Measurements from ENCODE around the gene RPL37A. TPM values are rescaled to one million over a fixed set of nuclear protein-coding genes. Genes with fewer than 3 reads are reported as not detected.
"Not testable (repeated sequence)": the region's sequence is repeated elsewhere in the genome, so short reads cannot be mapped to it uniquely, and the experiment has no call there.

Gene RPL37A
- polyA plus RNA-seq, 10 donors = 3,728 to 4,962 (median 4,180) TPM

DNA sequence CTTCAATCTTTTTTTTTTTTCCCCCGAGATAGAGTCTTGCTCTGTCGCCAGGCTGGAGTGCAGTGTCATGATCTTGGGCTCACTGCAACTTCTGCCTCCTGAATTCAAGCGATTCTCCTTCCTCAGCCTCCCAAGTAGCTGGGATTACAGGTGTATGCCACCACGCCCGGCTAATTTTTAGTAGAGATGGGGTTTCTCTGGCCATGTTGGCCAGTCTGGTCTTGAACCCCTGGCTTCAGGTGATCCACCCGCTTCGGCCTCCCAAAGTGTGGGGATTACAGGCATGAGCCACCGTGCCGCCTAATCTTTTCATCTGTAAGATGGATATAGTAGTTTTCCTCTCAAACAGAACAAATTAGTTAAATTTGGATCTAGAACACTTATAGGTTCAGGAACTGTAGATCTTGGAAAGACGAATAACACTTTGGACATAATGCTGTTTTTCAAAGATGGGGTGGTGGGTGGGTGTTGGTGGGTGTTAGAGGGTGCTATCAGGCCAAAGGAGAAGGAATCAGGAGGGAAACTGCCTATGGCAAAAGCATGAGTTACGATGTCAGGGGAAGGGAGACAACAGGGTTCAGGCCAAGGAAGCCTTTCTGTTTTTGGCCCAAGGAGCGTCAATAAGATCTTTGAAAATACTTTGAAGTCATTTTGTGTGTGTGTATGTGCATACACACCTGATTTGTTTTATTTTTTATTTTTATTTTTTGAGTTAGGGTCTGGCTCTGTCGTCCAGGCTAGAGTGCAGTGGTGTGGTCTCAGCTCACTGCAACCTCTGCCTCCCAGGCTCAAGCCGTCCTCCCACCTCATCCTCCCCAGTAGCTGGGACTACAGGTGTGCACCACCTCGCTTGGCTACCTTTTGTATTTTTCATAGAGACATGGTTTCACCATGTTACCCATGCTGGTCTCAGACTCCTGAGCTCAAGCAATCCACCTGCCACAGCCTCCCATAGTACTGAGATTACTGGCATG lies 6.8 kb downstream of the RPL37A start:
- DNase-seq = no peak

DNA sequence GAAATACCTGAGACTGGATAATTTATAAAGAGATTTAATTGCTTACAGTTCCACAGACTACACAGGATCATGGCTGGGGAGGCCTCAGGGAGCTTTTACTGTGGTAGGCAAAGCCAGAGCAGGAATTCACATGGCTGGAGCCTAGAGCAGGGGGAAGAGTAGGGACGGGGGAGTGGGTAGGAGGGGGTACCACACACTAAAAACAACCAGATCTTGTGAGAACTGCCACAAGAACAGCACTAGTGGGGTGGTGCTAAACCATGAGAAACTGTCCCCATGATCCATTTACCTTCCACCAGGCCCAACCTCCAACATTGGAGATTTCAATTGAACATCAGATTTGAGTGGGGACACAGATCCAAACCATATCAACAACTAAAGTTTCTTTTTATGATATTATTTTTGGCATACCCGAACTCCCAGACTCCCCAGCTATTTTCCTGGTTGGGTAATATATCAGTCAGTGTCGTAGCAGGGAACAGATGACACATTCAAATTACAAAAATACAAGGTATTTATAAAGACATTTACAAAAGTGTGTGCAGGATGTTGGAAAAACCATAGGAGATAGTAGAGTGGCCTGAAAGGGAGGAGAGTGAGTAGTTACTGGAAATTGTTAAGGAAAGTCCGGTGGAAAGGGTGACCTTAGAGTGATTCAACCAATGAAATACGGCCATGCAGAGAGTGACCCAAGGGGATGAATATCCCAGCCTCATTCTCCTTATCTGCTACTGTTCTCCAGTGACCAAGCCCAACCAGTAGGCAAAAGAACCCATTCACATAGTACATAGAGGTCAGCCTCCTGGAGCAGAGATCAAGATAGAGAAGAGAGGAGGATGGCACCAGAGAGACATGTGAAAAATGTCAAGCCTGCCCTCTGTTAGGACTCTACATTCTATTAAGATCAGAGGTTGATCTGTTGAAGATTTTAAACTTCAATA lies 8.8 kb downstream of the RPL37A start:
- DNase-seq = no peak

GRCh38 chr2:216508229-216508628 lies 9.6 kb downstream of the RPL37A start:
- no peak for DNase-seq

DNA sequence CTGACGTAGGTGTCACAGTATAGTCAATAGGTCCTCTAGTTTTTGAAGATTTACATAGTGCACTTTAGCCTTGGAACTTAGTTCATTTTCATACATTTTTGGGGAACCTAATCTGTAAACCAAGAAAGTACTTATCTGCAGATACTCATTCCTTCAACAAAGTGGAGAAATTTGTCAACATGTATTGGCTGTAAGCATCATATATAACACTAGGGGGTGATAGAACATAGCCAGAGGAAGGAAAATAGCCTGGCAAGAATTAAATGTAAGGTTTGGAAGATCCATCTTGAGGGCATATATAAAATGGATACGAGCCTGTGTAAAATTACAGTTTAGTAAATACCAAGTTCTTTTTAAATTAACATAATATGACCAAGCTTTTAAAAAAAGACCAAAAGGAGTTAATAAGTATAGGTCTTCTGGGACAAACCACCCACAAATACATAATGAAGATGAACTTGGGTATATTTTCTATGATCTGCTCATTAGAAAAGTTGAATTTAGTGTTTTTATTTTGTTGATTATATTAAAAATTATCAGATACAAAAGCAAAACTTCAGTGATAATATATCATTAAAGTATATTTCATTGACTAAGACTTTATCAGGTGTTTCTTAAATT lies 18.2 kb downstream of the RPL37A start:
- peak in 2 of 3 donors; percentile 46 to 72 for DNase-seq

DNA sequence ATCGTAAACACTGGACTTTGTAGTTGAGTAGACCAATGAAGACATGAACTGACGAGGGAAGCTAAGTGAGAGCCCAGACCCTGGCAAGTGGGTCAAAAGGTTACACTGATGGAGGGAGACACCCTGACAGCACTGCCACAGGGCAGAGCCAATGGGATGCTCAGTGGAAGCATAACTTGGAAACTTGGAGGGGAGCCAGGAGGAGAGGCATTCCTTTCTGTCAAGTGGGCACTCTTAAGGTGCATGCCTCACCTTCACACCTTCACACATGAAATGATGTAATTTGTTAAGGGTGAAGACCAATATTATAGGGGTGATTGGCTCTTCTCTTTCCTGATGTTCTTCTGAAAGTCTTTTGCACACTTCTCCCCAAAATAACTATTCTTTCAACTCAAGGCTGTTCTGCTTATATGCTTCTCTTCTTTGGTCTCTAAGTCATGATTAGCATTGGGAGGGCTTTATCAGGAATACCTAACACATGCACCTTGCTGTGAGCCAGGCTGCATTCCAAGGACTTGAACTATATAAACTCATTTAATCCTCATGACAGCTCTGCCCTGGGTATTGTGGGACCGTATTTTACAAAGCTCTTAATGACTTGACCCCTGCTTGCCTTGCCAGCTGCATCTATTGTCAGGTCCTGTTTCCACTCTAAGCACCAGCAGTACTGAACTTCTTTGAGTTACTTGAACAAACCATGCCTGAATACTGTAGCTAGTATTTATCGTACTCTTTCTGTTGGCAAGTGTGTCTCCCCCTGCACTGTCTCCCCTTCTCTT lies 19.0 kb downstream of the RPL37A start:
- no peak for DNase-seq

- DNase-seq = not testable (repeated sequence)
Observed at GRCh38 chr2:216518566-216519119, 20.0 kb downstream of the RPL37A start.

- DNase-seq = peak; percentile 74 to 88 (median 82)
Observed at GRCh38 chr2:216519154-216519762, 20.6 kb downstream of the RPL37A start.

- DNase-seq = no peak
Observed at GRCh38 chr2:216520112-216520511, 21.5 kb downstream of the RPL37A start.

- DNase-seq = no peak
Observed at GRCh38 chr2:216522892-216523502, 24.4 kb downstream of the RPL37A start.

- no peak for DNase-seq
Observed at GRCh38 chr2:216525972-216526371, 27.3 kb downstream of the RPL37A start.

GRCh38 chr2:216526939-216527338 lies 28.3 kb downstream of the RPL37A start:
- DNase-seq = no peak

GRCh38 chr2:216527600-216527999 lies 29.0 kb downstream of the RPL37A start:
- DNase-seq = no peak

- DNase-seq = no peak
Observed at GRCh38 chr2:216532562-216532961, 33.9 kb downstream of the RPL37A start.

- DNase-seq = no peak
Observed at GRCh38 chr2:216533609-216534008, 35.0 kb downstream of the RPL37A start.

- no peak for DNase-seq
Observed at GRCh38 chr2:216534809-216535208, 36.2 kb downstream of the RPL37A start.

DNA sequence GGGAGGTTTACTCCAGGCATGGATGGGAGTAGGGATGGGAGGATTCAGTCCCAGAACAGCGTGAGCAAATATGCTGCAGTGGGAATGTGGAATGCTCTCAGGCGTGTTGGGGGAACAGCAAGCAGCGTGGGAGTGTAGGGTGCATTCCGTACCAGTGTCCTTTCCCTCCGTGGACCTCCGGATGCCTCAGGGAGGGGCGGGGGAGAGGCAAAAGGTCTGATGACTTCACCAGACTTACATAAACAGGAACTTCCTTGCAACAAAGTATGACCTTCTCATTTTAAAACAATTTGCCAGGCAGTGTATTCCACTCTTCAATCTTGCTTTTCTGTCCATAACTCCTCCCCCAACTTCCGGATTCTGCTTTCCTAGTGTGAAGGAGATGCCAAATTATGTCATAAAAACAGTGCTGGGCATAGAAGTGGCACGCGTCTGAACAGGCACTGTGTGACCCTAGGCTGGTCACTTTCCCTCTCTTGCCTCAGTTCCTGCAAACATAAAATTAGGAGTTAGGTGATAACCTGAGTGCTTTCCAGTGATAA lies 36.9 kb downstream of the RPL37A start:
- DNase-seq = peak in 1 of 3 donors; percentile 61

GRCh38 chr2:216536734-216537210 lies 38.1 kb downstream of the RPL37A start:
- DNase-seq = peak; percentile 63 to 87 (median 84)

DNA sequence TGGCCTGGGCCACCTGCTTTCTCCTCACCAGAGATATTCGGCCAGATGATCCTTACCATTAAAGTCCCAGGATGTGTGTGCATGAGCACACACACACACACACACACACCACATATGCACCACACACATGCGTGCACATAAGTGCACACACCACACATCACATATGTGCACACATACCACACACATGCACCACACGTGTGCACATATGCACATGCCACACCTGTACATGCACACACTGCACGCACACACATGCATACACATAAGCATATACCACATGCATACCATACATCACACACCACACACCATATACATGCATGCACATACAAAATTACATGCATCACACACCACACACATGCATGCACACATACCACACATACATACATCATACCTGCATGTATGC lies 38.7 kb downstream of the RPL37A start:
- DNase-seq = no peak

- no peak for DNase-seq
Observed at GRCh38 chr2:216538538-216538937, 39.9 kb downstream of the RPL37A start.

Measured in muscle of back (tissue), 11 donors.